MM.1S (cell line): ENCODE measurements around the gene ANKRD10.

Experiments
- CTCF ChIP-seq: fragments of 300-600 bp; sonication (generic); IDR thresholded peaks from 2 replicates; pipeline ENCODE4 v1.5.1; 2016; ENCODE audit warnings: antibody characterized with exemption, low read length, mixed read lengths
- EZH2 ChIP-seq: fragments of 300-600 bp; sonication (generic); optimal IDR thresholded peaks from 2 replicates; pipeline ENCODE3; 2017; ENCODE audit warnings: low read depth, mild to moderate bottlenecking, antibody characterized with exemption, low read length, mixed read lengths
- EZH2phosphoT487 ChIP-seq: fragments of 300-600 bp; sonication (generic); IDR thresholded peaks from 2 replicates; pipeline ENCODE4 v1.6.1; 2018; ENCODE audit warnings: antibody characterized with exemption, low read length

GRCh38 chr13:110884517-110884916 is 30.4 kb downstream of the ANKRD10 start:
- TF ChIP-seq CTCF (no peak), EZH2phosphoT487 (no peak), EZH2 (no peak)
